Neutrophil (primary cell): ENCODE data around the gene MAPK11.
A peak's percentile ranks its signal among the peaks of the same experiment; 100 is the strongest.

Experiments
- H3K27ac ChIP-seq: fragments of 200-600 bp; sonication (generic); 2 replicates; pipeline ENCODE4 v1.5.1; 2016; ENCODE audit warnings: mild to moderate bottlenecking, moderate library complexity
- H3K27me3 ChIP-seq: fragments of 200-600 bp; sonication (generic); 2 replicates; pipeline ENCODE4 v1.6.0; 2016; ENCODE audit warnings: mild to moderate bottlenecking
- H3K36me3 ChIP-seq: fragments of 200-600 bp; sonication (generic); 2 replicates; pipeline ENCODE4 v1.5.1; 2017
- H3K4me1 ChIP-seq, 2 experiments: fragments of 200-600 bp in 1 of 2; sonication (generic) in 1 of 2; 1 replicate in 1 of 2; 2 replicates in 1 of 2; pipeline versions ENCODE4 v1.5.1 to v1.6.1; 2013 to 2016; ENCODE audit warnings: low read depth in 1 of 2, low read length in 1 of 2, mild to moderate bottlenecking in 1 of 2, moderate library complexity in 1 of 2; ENCODE audit not compliant: control insufficient read depth in 1 of 2, insufficient read depth in 1 of 2
- H3K4me3 ChIP-seq, 2 experiments: fragments of 200-600 bp in 1 of 2; sonication (generic) in 1 of 2; 1 replicate in 1 of 2; 2 replicates in 1 of 2; pipeline ENCODE4 v1.5.1; 2013 to 2016; ENCODE audit warnings: low read depth in 1 of 2, low read length in 1 of 2, mild to moderate bottlenecking in 1 of 2, moderate library complexity in 1 of 2
- H3K9me3 ChIP-seq: fragments of 200-600 bp; sonication (generic); 2 replicates; pipeline ENCODE4 v1.5.1; 2016
- TF ChIP-seq, protein P1 (sequence below): fragments of 200-600 bp; sonication (generic); IDR thresholded peaks from 2 replicates; pipeline ENCODE4 v1.5.1; 2016; ENCODE audit warnings: antibody characterized with exemption

Gene MAPK11

GRCh38 chr22:50272044-50272802 lies 2.0 kb upstream of the MAPK11 start:
- Histone ChIP-seq H3K4me3 (no peak overlapping the region), H3K4me1 (peaks cover 0 to 23% of the 10 kb centered on the region in 2 experiments), H3K9me3 (no peaks in the 10 kb centered on the region), H3K36me3 (no peaks in the 10 kb centered on the region), H3K27ac (no peak overlapping the region), H3K27me3 (peaks cover 72% of the 10 kb centered on the region)
- TF ChIP-seq, protein P1, sequence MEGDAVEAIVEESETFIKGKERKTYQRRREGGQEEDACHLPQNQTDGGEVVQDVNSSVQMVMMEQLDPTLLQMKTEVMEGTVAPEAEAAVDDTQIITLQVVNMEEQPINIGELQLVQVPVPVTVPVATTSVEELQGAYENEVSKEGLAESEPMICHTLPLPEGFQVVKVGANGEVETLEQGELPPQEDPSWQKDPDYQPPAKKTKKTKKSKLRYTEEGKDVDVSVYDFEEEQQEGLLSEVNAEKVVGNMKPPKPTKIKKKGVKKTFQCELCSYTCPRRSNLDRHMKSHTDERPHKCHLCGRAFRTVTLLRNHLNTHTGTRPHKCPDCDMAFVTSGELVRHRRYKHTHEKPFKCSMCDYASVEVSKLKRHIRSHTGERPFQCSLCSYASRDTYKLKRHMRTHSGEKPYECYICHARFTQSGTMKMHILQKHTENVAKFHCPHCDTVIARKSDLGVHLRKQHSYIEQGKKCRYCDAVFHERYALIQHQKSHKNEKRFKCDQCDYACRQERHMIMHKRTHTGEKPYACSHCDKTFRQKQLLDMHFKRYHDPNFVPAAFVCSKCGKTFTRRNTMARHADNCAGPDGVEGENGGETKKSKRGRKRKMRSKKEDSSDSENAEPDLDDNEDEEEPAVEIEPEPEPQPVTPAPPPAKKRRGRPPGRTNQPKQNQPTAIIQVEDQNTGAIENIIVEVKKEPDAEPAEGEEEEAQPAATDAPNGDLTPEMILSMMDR = no peak

DNA sequence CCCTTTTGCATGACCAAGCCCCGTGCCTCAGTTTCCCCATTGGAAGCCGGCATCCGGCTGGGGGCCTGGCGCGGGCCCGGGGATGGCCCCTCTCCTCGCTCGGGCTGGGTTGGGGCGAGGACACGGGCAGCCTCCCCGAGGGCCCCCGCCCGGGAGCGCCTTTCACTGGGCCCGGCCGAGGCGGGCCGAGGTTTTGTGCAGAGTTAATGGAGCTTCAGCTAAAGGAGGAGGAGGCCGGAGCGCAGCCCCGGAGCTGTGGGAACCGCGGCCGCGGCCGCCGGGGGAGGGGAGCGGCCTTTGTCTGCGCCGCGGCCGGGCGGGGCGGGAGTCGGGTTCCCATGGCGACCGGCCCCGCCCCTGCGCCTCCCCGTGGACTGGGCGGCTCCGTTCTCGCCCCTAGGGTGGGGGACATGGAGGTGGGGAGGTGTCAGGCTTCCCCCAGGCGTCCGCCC lies 1.4 kb upstream of the MAPK11 start:
- peaks cover 0 to 23% of the 10 kb centered on the region in 2 experiments for H3K4me1 ChIP-seq
- no peaks in the 10 kb centered on the region for H3K36me3 ChIP-seq
- TF ChIP-seq, protein P1 = no peak
- no peak overlapping the region for H3K27ac ChIP-seq
- no peaks in the 10 kb centered on the region for H3K9me3 ChIP-seq
- peak overlapping the region in 1 of 2 experiments; percentile 30 for H3K4me3 ChIP-seq
- H3K27me3 ChIP-seq = peaks cover 79% of the 10 kb centered on the region

DNA sequence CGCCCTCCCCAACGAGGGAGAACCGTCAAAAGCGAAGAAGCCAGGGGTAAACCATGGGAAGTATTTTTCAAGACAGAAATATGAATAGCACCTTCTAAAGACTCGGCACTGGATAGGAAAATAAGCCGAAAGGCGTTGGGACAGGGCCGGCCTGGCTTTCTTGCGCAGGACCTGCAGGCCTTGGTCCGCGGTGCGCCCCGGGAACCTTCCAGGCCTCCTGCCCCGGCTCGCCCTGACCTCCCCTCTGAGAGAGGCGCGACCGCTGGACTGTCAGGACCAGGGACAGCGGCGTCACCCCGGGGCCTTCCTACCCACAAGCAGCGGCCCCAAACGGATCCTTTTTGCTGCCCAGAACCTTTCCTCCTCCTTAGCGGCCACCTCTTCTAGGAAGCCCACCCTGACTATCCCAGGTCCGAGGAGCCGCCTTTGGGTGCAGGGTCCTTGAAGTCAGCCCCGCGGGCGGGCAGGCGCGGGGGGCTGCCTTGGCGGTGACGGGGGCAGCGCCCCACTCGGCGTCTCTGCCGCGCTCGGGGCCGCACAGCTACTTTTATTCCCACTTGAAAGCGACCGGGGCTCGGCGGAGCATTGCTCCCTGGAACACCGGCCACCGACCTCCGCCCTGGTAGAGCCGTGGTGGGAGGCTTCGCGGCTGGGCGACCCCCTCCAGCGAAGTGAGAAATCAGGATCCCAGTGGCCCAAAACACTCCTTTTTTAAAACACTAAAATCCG lies 650 bp upstream of the MAPK11 start:
- Histone ChIP-seq H3K36me3 (no peaks in the 10 kb centered on the region), H3K4me3 (peak overlapping the region in 1 of 2 experiments; percentile 30), H3K4me1 (peaks cover 0 to 23% of the 10 kb centered on the region in 2 experiments), H3K9me3 (no peaks in the 10 kb centered on the region), H3K27me3 (peaks cover 86% of the 10 kb centered on the region), H3K27ac (no peak overlapping the region)
- TF ChIP-seq, protein P1 = no peak

GRCh38 chr22:50269573-50269969 lies 609 bp downstream of the MAPK11 start:
- Histone ChIP-seq H3K9me3 (no peaks in the 10 kb centered on the region), H3K4me3 (peak overlapping the region in 1 of 2 experiments; percentile 45), H3K36me3 (no peaks in the 10 kb centered on the region), H3K27me3 (peaks cover 98% of the 10 kb centered on the region), H3K4me1 (peaks cover 0 to 23% of the 10 kb centered on the region in 2 experiments), H3K27ac (no peak overlapping the region)
- TF ChIP-seq, protein P1 = no peak

GRCh38 chr22:50268655-50269113 lies 1.5 kb downstream of the MAPK11 start:
- Histone ChIP-seq H3K4me1 (peaks cover 0 to 23% of the 10 kb centered on the region in 2 experiments), H3K27me3 (peaks cover 100% of the 10 kb centered on the region), H3K9me3 (no peaks in the 10 kb centered on the region), H3K36me3 (no peaks in the 10 kb centered on the region), H3K4me3 (no peak overlapping the region), H3K27ac (no peak overlapping the region)
- TF ChIP-seq, protein P1 = no peak
